HepG2 (cell line): ENCODE results near the gene MYADML2. TPM values are rescaled to one million over a fixed set of nuclear protein-coding genes. Genes with fewer than 3 reads are reported as not detected.

Experiments
- CHCHD3 ChIP-seq: sonication (generic); formaldehyde crosslinking; IDR thresholded peaks from 2 replicates; pipeline ENCODE4 v1.8.0; 2022; ENCODE audit warnings: mild to moderate bottlenecking, missing genetic modification reagents, moderate library complexity
- EED ChIP-seq: sonication (generic); formaldehyde crosslinking; IDR thresholded peaks from 2 replicates; pipeline ENCODE4 v1.5.0; 2020; ENCODE audit warnings: mild to moderate bottlenecking, missing genetic modification reagents
- KLF16 ChIP-seq, 2 experiments: sonication (generic) in 1 of 2; formaldehyde crosslinking in 1 of 2; IDR thresholded peaks; 2 replicates each; pipeline versions ENCODE4 v1.6.1 to v1.8.0; 2016 to 2023; ENCODE audit warnings: missing genetic modification reagents in 2 of 2, missing compliant biosample characterization in 1 of 2
- MED13 ChIP-seq: sonication (generic); formaldehyde crosslinking; IDR thresholded peaks from 2 replicates; pipeline ENCODE4 v1.5.0; 2020; ENCODE audit warnings: missing genetic modification reagents
- MED8 ChIP-seq: sonication (generic); formaldehyde crosslinking; IDR thresholded peaks from 2 replicates; pipeline ENCODE4 v1.8.1; 2023; ENCODE audit warnings: mild to moderate bottlenecking, missing genetic modification reagents; ENCODE audit not compliant: insufficient replicate concordance
- MXD1 ChIP-seq: sonication (generic); formaldehyde crosslinking; IDR thresholded peaks from 2 replicates; pipeline ENCODE4 v1.4.0; 2020; ENCODE audit warnings: mild to moderate bottlenecking, missing genetic modification reagents
- RBM22 ChIP-seq: fragments of 200-400 bp; formaldehyde crosslinking; optimal IDR thresholded peaks from 2 replicates; pipeline ENCODE3; 2017; ENCODE audit warnings: mild to moderate bottlenecking, low read length, moderate library complexity
- SMARCE1 ChIP-seq: fragments of 450-650 bp; IDR thresholded peaks from 2 replicates; pipeline ENCODE4 v1.6.1; 2017; ENCODE audit warnings: borderline replicate concordance
- SNAPC4 ChIP-seq: sonication (generic); formaldehyde crosslinking; IDR thresholded peaks from 2 replicates; pipeline ENCODE4 v1.4.0; 2020; ENCODE audit warnings: mild to moderate bottlenecking, missing genetic modification reagents
- TFE3 ChIP-seq: IDR thresholded peaks from 2 replicates; pipeline ENCODE4 v1.6.1; 2016
- ZMAT5 ChIP-seq: sonication (generic); formaldehyde crosslinking; IDR thresholded peaks from 2 replicates; pipeline ENCODE4 v1.5.0; 2020; ENCODE audit warnings: mild to moderate bottlenecking, low read depth, missing genetic modification reagents, borderline replicate concordance
- ZNF234 ChIP-seq: sonication (generic); formaldehyde crosslinking; conservative IDR thresholded peaks from 2 replicates; pipeline ENCODE4 v1.5.1; 2020; ENCODE audit warnings: mild to moderate bottlenecking, missing genetic modification reagents
- ZNF256 ChIP-seq: sonication (generic); formaldehyde crosslinking; conservative IDR thresholded peaks from 2 replicates; pipeline ENCODE4 v1.4.0; 2020; ENCODE audit warnings: missing genetic modification reagents
- ZNF33B ChIP-seq: sonication (generic); formaldehyde crosslinking; IDR thresholded peaks from 2 replicates; pipeline ENCODE4 v1.5.1; 2020; ENCODE audit warnings: mild to moderate bottlenecking, missing genetic modification reagents
- ZNF44 ChIP-seq: sonication (generic); formaldehyde crosslinking; IDR thresholded peaks from 2 replicates; pipeline ENCODE4 v1.5.1; 2020; ENCODE audit warnings: mild to moderate bottlenecking, missing genetic modification reagents
- ZNF563 ChIP-seq: sonication (generic); formaldehyde crosslinking; IDR thresholded peaks from 2 replicates; pipeline ENCODE4 v1.8.0; 2022; ENCODE audit warnings: mild to moderate bottlenecking, moderate library complexity, missing genetic modification reagents
- ZNF607 ChIP-seq: sonication (generic); formaldehyde crosslinking; IDR thresholded peaks from 2 replicates; pipeline ENCODE4 v1.5.1; 2020; ENCODE audit warnings: missing genetic modification reagents, mild to moderate bottlenecking, borderline replicate concordance
- ZNF670 ChIP-seq: sonication (generic); formaldehyde crosslinking; IDR thresholded peaks from 2 replicates; pipeline ENCODE4 v1.8.0; 2022; ENCODE audit warnings: mild to moderate bottlenecking, missing genetic modification reagents, borderline replicate concordance
- ZNF674 ChIP-seq: sonication (generic); formaldehyde crosslinking; IDR thresholded peaks from 2 replicates; pipeline ENCODE4 v1.5.0; 2020; ENCODE audit warnings: low read depth, mild to moderate bottlenecking, missing genetic modification reagents
- ZNF768 ChIP-seq: sonication (generic); formaldehyde crosslinking; IDR thresholded peaks from 2 replicates; pipeline ENCODE4 v1.4.0; 2020; ENCODE audit warnings: missing genetic modification reagents
- ZNF776 ChIP-seq: sonication (generic); formaldehyde crosslinking; IDR thresholded peaks from 2 replicates; pipeline ENCODE4 v1.4.0; 2020; ENCODE audit warnings: mild to moderate bottlenecking, missing genetic modification reagents
- ZNF782 ChIP-seq: sonication (generic); formaldehyde crosslinking; IDR thresholded peaks from 2 replicates; pipeline ENCODE4 v1.4.0; 2020; ENCODE audit warnings: missing genetic modification reagents, mild to moderate bottlenecking, borderline replicate concordance
- polyA plus RNA-seq, 8 experiments: library from polyadenylated mRNA; depleted of rRNA in 3 of 8; stranded (reverse) in 7 of 8; unstranded in 1 of 8; fragments of >200 nt; fragmentation: Illumina TruSeq in 4 of 8; extraction: Trizol in 4 of 8; gene quantifications; 2 replicates each; pipeline versions ENCODE4 v1.2.1 to v1.2.3, GENCODE V29; 2011 to 2016; ENCODE audit warnings: low read depth in 4 of 8, missing spikeins in 1 of 8, mixed read lengths in 1 of 8; ENCODE audit not compliant: insufficient read depth in 1 of 8
- total RNA-seq, 5 experiments: library from RNA; depleted of rRNA; stranded (reverse); fragments of >200 nt; fragmentation: Illumina TruSeq; extraction: Trizol; gene quantifications; 2 replicates each; pipeline ENCODE4 v1.2.3, GENCODE V29; 2016; ENCODE audit warnings: low read depth in 1 of 5

MYADML2 gene
- total and polyA plus RNA-seq, 2 of the 13 experiments (the other 11 are each of a cell fraction or from before 2014, with no cell fraction given) = not detected

GRCh38 chr17:81960130-81960958, 13.3 kb upstream of the MYADML2 start (continued):
- TF ChIP-seq ZNF256 (CRISPR knock-in tag) = 0 out of 2 replicates have a peak, but pooled peaks have one; percentile 20
- peak; percentile 11; the same call in 1 of the 2 replicates for TF ChIP-seq ZNF670 (CRISPR knock-in tag)
- no peak for TF ChIP-seq TFE3
- TF ChIP-seq EED (CRISPR knock-in tag) = 0 out of 2 replicates have a peak, but pooled peaks have one; percentile 39
- peak; percentile 51; the same call in 1 of the 2 replicates for TF ChIP-seq ZNF776
- peak; percentile 81; the same call in 1 of the 2 replicates for TF ChIP-seq ZNF33B (CRISPR knock-in tag)
- TF ChIP-seq ZNF44 (CRISPR knock-in tag) = peak; percentile 70; the same call in 1 of the 2 replicates
- 0 out of 2 replicates have a peak, but pooled peaks have one; percentile 31 for TF ChIP-seq ZNF768 (CRISPR knock-in tag)
- TF ChIP-seq ZNF607 (CRISPR knock-in tag) = 0 out of 2 replicates have a peak, but pooled peaks have one; percentile 6
- TF ChIP-seq MED13 = peak; percentile 60
- TF ChIP-seq SNAPC4 (CRISPR knock-in tag) = no peak
- peak; percentile 48; the same call in 1 of the 2 replicates for TF ChIP-seq ZNF782 (CRISPR knock-in tag)
- TF ChIP-seq ZNF234 = peak; percentile 77; the same call in 1 of the 2 replicates
- peak; percentile 80 for TF ChIP-seq RBM22
- no peak; the same call in none of the 2 replicates for TF ChIP-seq ZNF563 (CRISPR knock-in tag)
- 0 out of 4 replicates have a peak, but pooled peaks of 1 of the 2 experiments have one; percentile 11 for TF ChIP-seq KLF16 (CRISPR knock-in tag; IDR thresholded peaks at IDR 0.05)
- no peak; the same call in 1 of the 2 replicates for TF ChIP-seq ZNF674
- TF ChIP-seq ZMAT5 = no peak; the same call in 1 of the 2 replicates
- TF ChIP-seq CHCHD3 (CRISPR knock-in tag) = 0 out of 2 replicates have a peak, but pooled peaks have one; percentile 14
- peak; percentile 75 for TF ChIP-seq MED8 (CRISPR knock-in tag)
- peak; percentile 47; the same call in 1 of the 2 replicates for TF ChIP-seq MXD1 (CRISPR knock-in tag)
- TF ChIP-seq SMARCE1 = no peak
